HG03039 (cell line): ENCODE results near the gene DNAJB4.
"Not testable (repeated sequence)": the region's sequence is repeated elsewhere in the genome, so short reads cannot be mapped to it uniquely, and the experiment has no call there.

Source experiments
- ATAC-seq: cut with Tn5 transposase; IDR thresholded peaks from one replicate; pipeline ENCODE4 v1.9.1; 2021; ENCODE audit warnings: mild to moderate bottlenecking, moderate library complexity; ENCODE audit not compliant: unreplicated experiment

Gene DNAJB4

GRCh38 chr1:78061825-78062523 is 57.2 kb downstream of the DNAJB4 start:
- no peak for ATAC-seq

GRCh38 chr1:78064886-78065285 is 60.1 kb downstream of the DNAJB4 start:
- ATAC-seq, result not testable (repeated sequence)
